IMR-90 (cell line): ENCODE results near the gene SRBD1. TPM values are rescaled to one million over a fixed set of nuclear protein-coding genes. Genes with fewer than 3 reads are reported as not detected.

Experiments used
- ATAC-seq: fragments of 200-7000 bp; cut with Tn5 transposase; 2 replicates; pipeline ENCODE4 v1.9.1; 2020; ENCODE audit warnings: low read depth, mild to moderate bottlenecking, moderate library complexity
- BruUV-seq: library from RNA; stranded (reverse); fragments of 400-500 nt; replicated peaks from 2 replicates; lab custom pipeline; 2021; lab: Mats Ljungman, UMichigan
- CTCF ChIA-PET: fragments of 300-600 bp; formaldehyde crosslinking; extraction: SDS; loops from one replicate; lab custom pipeline; 2021; ENCODE audit warnings: antibody characterized with exemption; lab: Yijun Ruan, JAX
- POLR2A ChIA-PET: fragments of 300-600 bp; sonication (Branson Sonifier 250); formaldehyde crosslinking; loops from one replicate; lab custom pipeline; 2022; ENCODE audit warnings: antibody characterized with exemption; ENCODE audit not compliant: unreplicated experiment; lab: Charles Lee
- DNase-seq: peaks from one replicate; pipeline ENCODE4 v3.0.0; 2013
- H2AFZ ChIP-seq: replicated peaks from 2 replicates; pipeline ENCODE3; 2013; ENCODE audit warnings: low read length, mild to moderate bottlenecking; ENCODE audit not compliant: poor library complexity
- H2AK5ac ChIP-seq: 2 replicates; pipeline ENCODE4 v1.6.1; 2013; ENCODE audit warnings: low read depth, low read length, inconsistent platforms
- H2AK9ac ChIP-seq: replicated peaks from 2 replicates; pipeline ENCODE3; 2013; ENCODE audit warnings: mild to moderate bottlenecking, low read depth, low read length, moderate library complexity; ENCODE audit not compliant: poor library complexity
- H2BK120ac ChIP-seq: 2 replicates; pipeline ENCODE4 v1.6.1; 2013; ENCODE audit warnings: low read depth, low read length, inconsistent platforms
- H2BK15ac ChIP-seq: 3 replicates; pipeline ENCODE4 v1.6.1; 2013; ENCODE audit warnings: low read depth, low read length, inconsistent platforms
- H2BK20ac ChIP-seq: 2 replicates; pipeline ENCODE4 v1.6.1; 2013; ENCODE audit warnings: low read depth, mild to moderate bottlenecking, inconsistent platforms, low read length, moderate library complexity
- H2BK5ac ChIP-seq: 2 replicates; pipeline ENCODE4 v1.6.1; 2013; ENCODE audit warnings: mild to moderate bottlenecking, low read depth, low read length, inconsistent platforms; ENCODE audit not compliant: poor library complexity, severe bottlenecking
- H3K14ac ChIP-seq: replicated peaks from 2 replicates; pipeline ENCODE4 v1.6.1; 2013; ENCODE audit warnings: low read depth, low read length, inconsistent platforms
- H3K18ac ChIP-seq: 2 replicates; pipeline ENCODE4 v1.6.1; 2013; ENCODE audit warnings: low read depth, low read length, control low read depth
- H3K23ac ChIP-seq: 2 replicates; pipeline ENCODE4 v1.6.1; 2013; ENCODE audit warnings: low read depth, low read length, inconsistent platforms
- H3K27ac ChIP-seq: 2 replicates; pipeline ENCODE4 v1.5.1; 2013; ENCODE audit warnings: mild to moderate bottlenecking, control low read depth, low read length; ENCODE audit not compliant: insufficient read depth
- H3K27me3 ChIP-seq: 2 replicates; pipeline ENCODE4 v1.6.1; 2013; ENCODE audit warnings: low read length; ENCODE audit not compliant: control insufficient read depth, insufficient read depth
- H3K36me3 ChIP-seq: 2 replicates; pipeline ENCODE4 v1.6.1; 2013; ENCODE audit warnings: low read length, mixed read lengths; ENCODE audit not compliant: control insufficient read depth, insufficient read depth
- H3K4ac ChIP-seq: 2 replicates; pipeline ENCODE4 v1.6.1; 2013; ENCODE audit warnings: low read depth, low read length, inconsistent platforms
- H3K4me1 ChIP-seq: 2 replicates; pipeline ENCODE4 v1.6.1; 2013; ENCODE audit warnings: low read length, mixed read lengths; ENCODE audit not compliant: control insufficient read depth, insufficient read depth
- H3K4me2 ChIP-seq: 2 replicates; pipeline ENCODE4 v1.6.1; 2013; ENCODE audit warnings: low read depth, mild to moderate bottlenecking, control low read depth, low read length, moderate library complexity
- H3K4me3 ChIP-seq: 2 replicates; pipeline ENCODE4 v1.5.1; 2013; ENCODE audit warnings: low read depth, mild to moderate bottlenecking, control low read depth, low read length, moderate library complexity; ENCODE audit not compliant: insufficient read depth
- H3K56ac ChIP-seq: 2 replicates; pipeline ENCODE4 v1.6.1; 2013; ENCODE audit warnings: low read length, inconsistent platforms; ENCODE audit not compliant: insufficient read depth; ENCODE audit errors: extremely low read depth
- H3K79me1 ChIP-seq, 2 experiments: 2 replicates each; pipeline ENCODE4 v1.6.1; 2013; ENCODE audit warnings: low read length in 2 of 2, inconsistent platforms in 1 of 2, low read depth in 1 of 2
- H3K9ac ChIP-seq: 2 replicates; pipeline ENCODE4 v1.6.1; 2013; ENCODE audit warnings: low read depth, low read length, control low read depth
- H3K9me1 ChIP-seq: 2 replicates; pipeline ENCODE4 v1.6.1; 2013; ENCODE audit warnings: low read length, inconsistent platforms; ENCODE audit not compliant: insufficient read depth
- H3K9me3 ChIP-seq: 2 replicates; pipeline ENCODE4 v1.6.1; 2013; ENCODE audit warnings: low read length; ENCODE audit not compliant: control insufficient read depth, insufficient read depth
- H4K20me1 ChIP-seq: 2 replicates; pipeline ENCODE4 v1.6.1; 2013; ENCODE audit warnings: low read length, inconsistent platforms; ENCODE audit not compliant: insufficient read depth
- H4K5ac ChIP-seq: 2 replicates; pipeline ENCODE4 v1.6.1; 2013; ENCODE audit warnings: mild to moderate bottlenecking, low read depth, low read length, control low read depth
- H4K8ac ChIP-seq, 2 experiments: 2 replicates each; pipeline ENCODE4 v1.6.1; 2013; ENCODE audit warnings: low read depth in 2 of 2, low read length in 2 of 2, control low read depth in 1 of 2, inconsistent platforms in 1 of 2
- H4K91ac ChIP-seq: 2 replicates; pipeline ENCODE4 v1.6.1; 2013; ENCODE audit warnings: low read depth, low read length, inconsistent platforms; ENCODE audit not compliant: insufficient read depth
- CHD1 ChIP-seq: IDR thresholded peaks from 2 replicates; pipeline ENCODE4 v1.6.1; 2012; ENCODE audit warnings: low read depth, low read length, improper control_type of control experiment
- ELK1 ChIP-seq: fragments of 150-350 bp; IDR thresholded peaks from 2 replicates; pipeline ENCODE4 v1.6.1; 2016; ENCODE audit warnings: low read depth, mild to moderate bottlenecking, low read length, moderate library complexity, borderline replicate concordance
- NFE2L2 ChIP-seq: fragments of 150-350 bp; IDR thresholded peaks from 2 replicates; pipeline ENCODE4 v1.6.1; 2016; ENCODE audit warnings: low read depth, mild to moderate bottlenecking, low read length
- RAD21 ChIP-seq: IDR thresholded peaks from 2 replicates; pipeline ENCODE4 v1.6.1; 2012; ENCODE audit warnings: low read length, improper control_type of control experiment
- WGBS, 2 experiments: methylation state at CpG; one replicate each; pipeline versions ENCODE4 v1.1.5 to v1.1.7; 2013; ENCODE audit warnings: missing lambda C conversion rate in 2 of 2; ENCODE audit not compliant: insufficient read length in 1 of 2; ENCODE audit errors: extremely low coverage in 2 of 2; 5-methylcytosine and 5-hydroxymethylcytosine counted together
- dilution Hi-C: fragments of 300-500 bp; cut with HindIII; formaldehyde crosslinking; loops from one replicate; pipeline ENCODE4 v1.14.3; 2018; ENCODE audit warnings: low sequenced_read_pairs; ENCODE audit not compliant: unreplicated experiment
- in situ Hi-C: fragments of 300-500 bp; cut with MboI; formaldehyde crosslinking; loops from 3 replicates; pipeline ENCODE4 v1.14.3; 2019; ENCODE audit warnings: low sequenced_read_pairs, inconsistent platforms, mixed read lengths
- intact Hi-C: fragments of 100-400 bp; cut with micrococcal nuclease; formaldehyde crosslinking; loops from 2 replicates; pipeline ENCODE4 v1.10.0; 2022
- polyA plus RNA-seq, 3 experiments: library from polyadenylated mRNA; depleted of rRNA; stranded (reverse); fragments of >200 nt; gene quantifications; 2 replicates each; pipeline ENCODE4 v1.2.3, GENCODE V29; 2012; ENCODE audit warnings: low replicate concordance in 1 of 3
- total RNA-seq: library from RNA; depleted of rRNA; stranded (reverse); fragments of >200 nt; gene quantifications from 2 replicates; pipeline ENCODE4 v1.2.3, GENCODE V29; 2012

SRBD1 gene
- total and polyA plus RNA-seq, 2 of the 4 experiments (the other 2 are of a cell fraction): 3.5 to 14.7 TPM

DNA sequence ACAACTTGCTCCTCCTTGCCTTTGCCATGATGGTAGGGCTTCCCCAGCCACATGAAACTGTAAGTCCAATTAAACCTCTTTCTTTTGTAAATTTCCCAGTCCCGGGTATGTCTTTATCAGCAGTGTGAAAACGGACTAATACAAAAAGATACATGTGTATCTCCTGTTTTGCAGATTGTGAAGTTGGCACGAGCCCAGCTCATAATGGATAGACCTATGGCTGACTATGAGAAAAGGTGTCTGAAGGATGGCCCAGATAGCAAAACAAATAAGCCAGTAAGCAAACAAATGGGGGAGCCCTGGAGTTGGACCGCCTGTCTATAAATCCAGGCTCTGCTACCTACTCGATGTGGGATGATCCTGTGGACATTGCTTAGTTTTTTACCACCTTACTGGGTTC is 24.9 kb upstream of the SRBD1 start:
- BruUV-seq: no TSS peak
- in situ Hi-C loops (loop anchor here (25.0 kb wide), 1 partner anchor 676 kb away; no protein-coding TSS in a partner anchor), intact Hi-C loops (no loop called here), dilution Hi-C loops (loop anchor here (25.0 kb wide), 1 partner anchor 301 kb away; no protein-coding TSS in a partner anchor)
- no peak overlapping the region for H3K56ac ChIP-seq
- no peak overlapping the region for H3K23ac ChIP-seq
- no peaks in the 10 kb centered on the region for H3K9me1 ChIP-seq
- H3K9me3 ChIP-seq: 0 out of 2 replicates have a peak, but pooled peaks cover 2% of the 10 kb centered on the region
- ChIA-PET POLR2A (no interaction called here), CTCF (no interaction called here)
- TF ChIP-seq ELK1: no peak
- TF ChIP-seq RAD21: no peak
- no peak for TF ChIP-seq NFE2L2
- TF ChIP-seq CHD1: no peak
- H2AK9ac ChIP-seq: no peak overlapping the region
- H3K4ac ChIP-seq: no peak overlapping the region
- peaks cover 61% of the 10 kb centered on the region for H3K27me3 ChIP-seq
- H3K14ac ChIP-seq: no peak overlapping the region
- H3K27ac ChIP-seq: no peak overlapping the region
- H3K36me3 ChIP-seq: no peaks in the 10 kb centered on the region
- H2BK5ac ChIP-seq: no peak overlapping the region
- no peak overlapping the region for H4K8ac ChIP-seq
- ATAC-seq (no peak), DNase-seq (no peak)
- no peak overlapping the region for H2AK5ac ChIP-seq
- no peak overlapping the region for H2BK120ac ChIP-seq
- no CpG with 5 or more reads among the region's 5 CpGs for WGBS, 2 experiments
- no peaks in the 10 kb centered on the region for H4K20me1 ChIP-seq
- H3K4me1 ChIP-seq: no peaks in the 10 kb centered on the region
- H2BK15ac ChIP-seq: no peak overlapping the region
- no peaks in the 10 kb centered on the region for H3K79me1 ChIP-seq
- H2AFZ ChIP-seq: no peak overlapping the region
- no peak overlapping the region for H3K4me3 ChIP-seq
- H3K18ac ChIP-seq: no peak overlapping the region
- no peak overlapping the region for H4K91ac ChIP-seq
- no peak overlapping the region for H2BK20ac ChIP-seq
- no peak overlapping the region for H3K4me2 ChIP-seq
- H3K9ac ChIP-seq: no peak overlapping the region
- no peak overlapping the region for H4K5ac ChIP-seq
